ENCODE data around the gene CLDN3. TPM values are rescaled to one million over a fixed set of nuclear protein-coding genes. Genes with fewer than 3 reads are reported as not detected.
A peak's percentile ranks its signal among the peaks of the same experiment; 100 is the strongest.

The CLDN3 gene
- total RNA-seq, 1 experiment from 2014 or later, result 21.0 TPM

GRCh38 chr7:73741600-73741999 lies 28.5 kb downstream of the CLDN3 start:
- peak overlapping the region; percentile 70 for H3K4me3 Mint-ChIP-seq (ENCODE audit: unreplicated experiment)

GRCh38 chr7:73740771-73741170 lies 29.3 kb downstream of the CLDN3 start:
- no TSS peak for BruUV-seq (replicated peaks)
- POLR2A ChIA-PET, result interaction anchor here (0.6 to 6.5 kb wide), 4 partner anchors 29 to 172 kb away, joined by 3 to 127 read pairs (median 4); partner anchors contain the start of genes CLDN3, CLDN4 and METTL27
- H3K27ac Mint-ChIP-seq (ENCODE audit: unreplicated experiment), result peak overlapping the region; percentile 100

More at GRCh38 chr7:73741600-73741999, 28.5 kb downstream of the CLDN3 start:
- POLR2A ChIA-PET, result interaction anchor here (1.3 to 6.5 kb wide), 3 partner anchors 28 to 185 kb away, joined by 3 to 127 read pairs (median 4); partner anchors contain the start of genes CLDN3 and CLDN4
- no peak overlapping the region for H3K4me3 ChIP-seq (ENCODE audit: low read depth, low read length)
- intact Hi-C loops (cut with micrococcal nuclease; ENCODE audit: unreplicated experiment), result no loop called here
- peak; percentile 67 to 80 for DNase-seq
- H3K4me1 ChIP-seq, result peaks cover 47% of the 10 kb centered on the region
- CTCF ChIA-PET, result interaction anchor here (0.7 to 1.3 kb wide), 2 partner anchors 113 to 216 kb away, joined by 4 to 7 read pairs; no protein-coding TSS in a partner anchor
- no peaks in the 10 kb centered on the region for H3K27me3 ChIP-seq (replicated peaks; ENCODE audit: control insufficient read depth, insufficient read depth, low read length)
- no peaks in the 10 kb centered on the region for H3K9me3 Mint-ChIP-seq (ENCODE audit: unreplicated experiment)
- H3K36me3 Mint-ChIP-seq (ENCODE audit: insufficient read depth, unreplicated experiment), result peaks cover 60% of the 10 kb centered on the region
- peak overlapping the region; percentile 100 for H3K27ac Mint-ChIP-seq (ENCODE audit: unreplicated experiment)
- BruUV-seq (replicated peaks), result no TSS peak
- no peaks in the 10 kb centered on the region for H3K9me3 ChIP-seq
- no peak for TF ChIP-seq CTCF (IDR thresholded peaks at IDR 0.05; ENCODE audit: insufficient read depth in 1 of 2, low read depth in 1 of 2, low read length in 1 of 2, severe bottlenecking in 1 of 2, unreplicated experiment in 1 of 2)
- peaks cover 31% of the 10 kb centered on the region for H3K4me1 Mint-ChIP-seq (ENCODE audit: low read depth, unreplicated experiment)
- peaks cover 7% of the 10 kb centered on the region for H3K36me3 ChIP-seq (ENCODE audit: control insufficient read depth, insufficient read depth, low read length)
- H3K27me3 Mint-ChIP-seq (ENCODE audit: insufficient read depth, unreplicated experiment), result no peaks in the 10 kb centered on the region

GRCh38 chr7:73740212-73740611 lies 29.9 kb downstream of the CLDN3 start:
- POLR2A ChIA-PET, result interaction anchor here (0.6 to 6.5 kb wide), 3 partner anchors 24 to 171 kb away, joined by 3 to 127 read pairs (median 3); partner anchors contain the start of gene CLDN4
- peaks cover 45% of the 10 kb centered on the region for H3K4me1 ChIP-seq

More at GRCh38 chr7:73740771-73741170, 29.3 kb downstream of the CLDN3 start:
- peaks cover 45% of the 10 kb centered on the region for H3K4me1 ChIP-seq
- H3K27me3 ChIP-seq (replicated peaks; ENCODE audit: control insufficient read depth, insufficient read depth, low read length), result no peaks in the 10 kb centered on the region
- peak in 1 of 2 experiments; percentile 69 for DNase-seq
- intact Hi-C loops (cut with micrococcal nuclease; ENCODE audit: unreplicated experiment), result no loop called here
- Mint-ChIP-seq H3K36me3 (ENCODE audit: insufficient read depth, unreplicated experiment) (peaks cover 60% of the 10 kb centered on the region), H3K4me1 (ENCODE audit: low read depth, unreplicated experiment) (peaks cover 23% of the 10 kb centered on the region), H3K27me3 (ENCODE audit: insufficient read depth, unreplicated experiment) (no peaks in the 10 kb centered on the region), H3K9me3 (ENCODE audit: unreplicated experiment) (no peaks in the 10 kb centered on the region), H3K4me3 (ENCODE audit: unreplicated experiment) (peak overlapping the region; percentile 33)
- peaks cover 8% of the 10 kb centered on the region for H3K36me3 ChIP-seq (ENCODE audit: control insufficient read depth, insufficient read depth, low read length)
- no peaks in the 10 kb centered on the region for H3K9me3 ChIP-seq
- TF ChIP-seq CTCF (IDR thresholded peaks at IDR 0.05; ENCODE audit: insufficient read depth in 1 of 2, low read depth in 1 of 2, low read length in 1 of 2, severe bottlenecking in 1 of 2, unreplicated experiment in 1 of 2), result no peak
- CTCF ChIA-PET, result interaction anchor here (1.3 kb wide), 1 partner anchor 112 kb away, joined by 7 read pairs; no protein-coding TSS in a partner anchor
- no peak overlapping the region for H3K4me3 ChIP-seq (ENCODE audit: low read depth, low read length)

More at GRCh38 chr7:73740212-73740611, 29.9 kb downstream of the CLDN3 start:
- Histone ChIP-seq H3K36me3 (ENCODE audit: control insufficient read depth, insufficient read depth, low read length) (peaks cover 9% of the 10 kb centered on the region), H3K27me3 (replicated peaks; ENCODE audit: control insufficient read depth, insufficient read depth, low read length) (no peaks in the 10 kb centered on the region), H3K9me3 (no peaks in the 10 kb centered on the region), H3K4me3 (ENCODE audit: low read depth, low read length) (no peak overlapping the region)
- TF ChIP-seq CTCF (IDR thresholded peaks at IDR 0.05; ENCODE audit: insufficient read depth in 1 of 2, low read depth in 1 of 2, low read length in 1 of 2, severe bottlenecking in 1 of 2, unreplicated experiment in 1 of 2), result no peak
- no TSS peak for BruUV-seq (replicated peaks)
- no peaks in the 10 kb centered on the region for H3K9me3 Mint-ChIP-seq (ENCODE audit: unreplicated experiment)
- H3K27me3 Mint-ChIP-seq (ENCODE audit: insufficient read depth, unreplicated experiment), result no peaks in the 10 kb centered on the region
- CTCF ChIA-PET, result interaction anchor here (0.9 to 1.3 kb wide), 2 partner anchors 89 to 111 kb away, joined by 3 to 7 read pairs; no protein-coding TSS in a partner anchor
- intact Hi-C loops (cut with micrococcal nuclease; ENCODE audit: unreplicated experiment), result no loop called here
- peaks cover 66% of the 10 kb centered on the region for H3K36me3 Mint-ChIP-seq (ENCODE audit: insufficient read depth, unreplicated experiment)
- H3K4me1 Mint-ChIP-seq (ENCODE audit: low read depth, unreplicated experiment), result peaks cover 23% of the 10 kb centered on the region
- no peak for DNase-seq
- peak overlapping the region; percentile 33 for H3K4me3 Mint-ChIP-seq (ENCODE audit: unreplicated experiment)
- H3K27ac Mint-ChIP-seq (ENCODE audit: unreplicated experiment), result peak overlapping the region; percentile 100
